WTC11 (cell line): ENCODE measurements around the gene CCDC158. TPM values are rescaled to one million over a fixed set of nuclear protein-coding genes. Genes with fewer than 3 reads are reported as not detected.
"Not testable (repeated sequence)": the region's sequence is repeated elsewhere in the genome, so short reads cannot be mapped to it uniquely, and the experiment has no call there.

ENCODE experiments used
- ATAC-seq: fragments of 200-7000 bp; cut with Tn5 transposase; 2 replicates; pipeline ENCODE4 v1.10.0; 2021; ENCODE audit warnings: mild to moderate bottlenecking, moderate library complexity
- CTCF ChIA-PET: fragments of 300-600 bp; sonication (Branson Sonifier 250); formaldehyde crosslinking; loops from one replicate; lab custom pipeline; 2021; ENCODE audit warnings: antibody characterized with exemption; lab: Charles Lee
- POLR2A ChIA-PET: fragments of 350-600 bp; sonication (Branson Sonifier 250); formaldehyde crosslinking; loops from one replicate; lab custom pipeline; 2021; ENCODE audit warnings: antibody characterized with exemption; lab: Charles Lee
- DNase-seq: peaks from one replicate; pipeline ENCODE4 v3.0.0; 2021; ENCODE audit warnings: low spot score
- H3K27ac Mint-ChIP-seq: 2 replicates; pipeline ENCODE4 v1.8.0; 2021; ENCODE audit warnings: mixed read lengths
- H3K27me3 Mint-ChIP-seq: 2 replicates; pipeline ENCODE4 v1.8.0; 2021; ENCODE audit warnings: low read depth, mild to moderate bottlenecking, moderate library complexity, mixed read lengths
- H3K36me3 Mint-ChIP-seq: 2 replicates; pipeline ENCODE4 v1.8.0; 2021; ENCODE audit warnings: mixed read lengths
- H3K4me1 Mint-ChIP-seq: 2 replicates; pipeline ENCODE4 v1.8.0; 2022; ENCODE audit warnings: mixed read lengths
- H3K4me3 Mint-ChIP-seq: 2 replicates; pipeline ENCODE4 v1.8.0; 2021; ENCODE audit warnings: mild to moderate bottlenecking, moderate library complexity, mixed read lengths
- H3K9me3 Mint-ChIP-seq: 2 replicates; pipeline ENCODE4 v1.8.0; 2021; ENCODE audit warnings: mixed read lengths
- CREM ChIP-seq: sonication (generic); formaldehyde crosslinking; IDR thresholded peaks from 2 replicates; pipeline ENCODE4 v1.8.1; 2022; ENCODE audit warnings: mild to moderate bottlenecking, missing genetic modification reagents, moderate library complexity
- FOXK1 ChIP-seq: sonication (generic); formaldehyde crosslinking; IDR thresholded peaks from 2 replicates; pipeline ENCODE4 v1.8.0; 2022; ENCODE audit warnings: mild to moderate bottlenecking, moderate library complexity, missing genetic modification reagents
- FOXP1 ChIP-seq: sonication (generic); formaldehyde crosslinking; IDR thresholded peaks from 2 replicates; pipeline ENCODE4 v1.8.0; 2022; ENCODE audit warnings: missing genetic modification reagents, mild to moderate bottlenecking, moderate library complexity, borderline replicate concordance
- GRHL2 ChIP-seq: fragments of 250-450 bp; sonication (Bioruptor Pico); IDR thresholded peaks from 2 replicates; pipeline ENCODE4 v1.8.0; 2022; ENCODE audit warnings: mild to moderate bottlenecking, moderate library complexity; ENCODE audit not compliant: insufficient replicate concordance, severe bottlenecking
- GTF2I ChIP-seq: fragments of 250-450 bp; sonication (Bioruptor Pico); conservative IDR thresholded peaks from 2 replicates; pipeline ENCODE4 v1.4.0; 2021; ENCODE audit warnings: mild to moderate bottlenecking
- MAX ChIP-seq: sonication (generic); formaldehyde crosslinking; IDR thresholded peaks from 2 replicates; pipeline ENCODE4 v1.8.0; 2022; ENCODE audit warnings: mild to moderate bottlenecking, missing genetic modification reagents
- NR2C2 ChIP-seq: sonication (generic); formaldehyde crosslinking; IDR thresholded peaks from 2 replicates; pipeline ENCODE4 v1.8.0; 2022; ENCODE audit warnings: mild to moderate bottlenecking, missing genetic modification reagents
- NR3C1 ChIP-seq: sonication (generic); formaldehyde crosslinking; conservative IDR thresholded peaks from 2 replicates; pipeline ENCODE4 v1.8.1; 2023; ENCODE audit warnings: low read depth, mild to moderate bottlenecking, missing genetic modification reagents
- RELA ChIP-seq: sonication (generic); formaldehyde crosslinking; IDR thresholded peaks from 2 replicates; pipeline ENCODE4 v1.8.1; 2022; ENCODE audit warnings: missing genetic modification reagents, mild to moderate bottlenecking, borderline replicate concordance
- RORB ChIP-seq: fragments of 250-450 bp; sonication (Bioruptor Pico); IDR thresholded peaks from 2 replicates; pipeline ENCODE4 v1.9.0; 2021; ENCODE audit warnings: mild to moderate bottlenecking
- TP53 ChIP-seq: sonication (generic); formaldehyde crosslinking; IDR thresholded peaks from 2 replicates; pipeline ENCODE4 v1.8.1; 2023; ENCODE audit warnings: mild to moderate bottlenecking, missing genetic modification reagents
- USF1 ChIP-seq: sonication (generic); formaldehyde crosslinking; IDR thresholded peaks from 2 replicates; pipeline ENCODE4 v1.8.0; 2022; ENCODE audit warnings: mild to moderate bottlenecking, missing genetic modification reagents
- ZNF121 ChIP-seq: sonication (generic); formaldehyde crosslinking; IDR thresholded peaks from 2 replicates; pipeline ENCODE4 v1.8.0; 2023; ENCODE audit warnings: missing genetic modification reagents
- ZNF138 ChIP-seq: sonication (generic); formaldehyde crosslinking; conservative IDR thresholded peaks from 2 replicates; pipeline ENCODE4 v1.8.1; 2022; ENCODE audit warnings: mild to moderate bottlenecking, moderate library complexity, missing genetic modification reagents
- ZNF232 ChIP-seq: sonication (generic); formaldehyde crosslinking; IDR thresholded peaks from 2 replicates; pipeline ENCODE4 v1.8.0; 2022; ENCODE audit warnings: mild to moderate bottlenecking, missing genetic modification reagents
- ZNF512 ChIP-seq: sonication (generic); formaldehyde crosslinking; IDR thresholded peaks from 2 replicates; pipeline ENCODE4 v1.8.1; 2022; ENCODE audit warnings: missing genetic modification reagents, borderline replicate concordance
- total RNA-seq: library from RNA; stranded (reverse); gene quantifications from 3 replicates; pipeline ENCODE4 v1.2.3, GENCODE V29; 2021
- TF ChIP-seq, protein P1 (sequence below): fragments of 250-450 bp; sonication (Bioruptor Pico); IDR thresholded peaks from 2 replicates; pipeline ENCODE4 v1.9.0; 2021; ENCODE audit warnings: mild to moderate bottlenecking
- TF ChIP-seq, protein P2 (sequence below): fragments of 200-600 bp; IDR thresholded peaks from 2 replicates; pipeline ENCODE4 v1.8.0; 2022; ENCODE audit warnings: antibody characterized with exemption
- TF ChIP-seq, protein P3 (sequence below): fragments of 250-450 bp; sonication (Bioruptor Pico); IDR thresholded peaks from 2 replicates; pipeline ENCODE4 v2.1.2; 2022; ENCODE audit warnings: mild to moderate bottlenecking, moderate library complexity

CCDC158 gene
- total RNA-seq, 1 experiment from 2014 or later, result 0.15 TPM

- no peaks in the 10 kb centered on the region for H3K27me3 Mint-ChIP-seq
- ChIA-PET CTCF (interaction anchor here (1.9 to 2.3 kb wide), 2 partner anchors 22 to 47 kb away, joined by 6 to 9 read pairs; partner anchors contain the start of gene SHROOM3), POLR2A (interaction anchor here (0.7 kb wide), 2 partner anchors 8 to 27 kb away, joined by 3 to 5 read pairs; no protein-coding TSS in a partner anchor)
- peaks cover 15% of the 10 kb centered on the region for H3K36me3 Mint-ChIP-seq
- H3K27ac Mint-ChIP-seq, result no peak overlapping the region; the same call in 1 of the 2 replicates
- ATAC-seq (no peak), DNase-seq (no peak)
- peaks cover 14% of the 10 kb centered on the region for H3K9me3 Mint-ChIP-seq
- TF ChIP-seq NR2C2 (no peak), MAX (CRISPR knock-in tag) (no peak), RELA (no peak), USF1 (no peak), FOXK1 (CRISPR knock-in tag) (no peak), ZNF512 (CRISPR knock-in tag) (no peak), CREM (CRISPR knock-in tag) (no peak), NR3C1 (CRISPR knock-in tag) (no peak)
- TF ChIP-seq, protein P1, sequence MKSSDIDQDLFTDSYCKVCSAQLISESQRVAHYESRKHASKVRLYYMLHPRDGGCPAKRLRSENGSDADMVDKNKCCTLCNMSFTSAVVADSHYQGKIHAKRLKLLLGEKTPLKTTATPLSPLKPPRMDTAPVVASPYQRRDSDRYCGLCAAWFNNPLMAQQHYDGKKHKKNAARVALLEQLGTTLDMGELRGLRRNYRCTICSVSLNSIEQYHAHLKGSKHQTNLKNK (CRISPR knock-in tag), result no peak
- TF ChIP-seq, protein P2, sequence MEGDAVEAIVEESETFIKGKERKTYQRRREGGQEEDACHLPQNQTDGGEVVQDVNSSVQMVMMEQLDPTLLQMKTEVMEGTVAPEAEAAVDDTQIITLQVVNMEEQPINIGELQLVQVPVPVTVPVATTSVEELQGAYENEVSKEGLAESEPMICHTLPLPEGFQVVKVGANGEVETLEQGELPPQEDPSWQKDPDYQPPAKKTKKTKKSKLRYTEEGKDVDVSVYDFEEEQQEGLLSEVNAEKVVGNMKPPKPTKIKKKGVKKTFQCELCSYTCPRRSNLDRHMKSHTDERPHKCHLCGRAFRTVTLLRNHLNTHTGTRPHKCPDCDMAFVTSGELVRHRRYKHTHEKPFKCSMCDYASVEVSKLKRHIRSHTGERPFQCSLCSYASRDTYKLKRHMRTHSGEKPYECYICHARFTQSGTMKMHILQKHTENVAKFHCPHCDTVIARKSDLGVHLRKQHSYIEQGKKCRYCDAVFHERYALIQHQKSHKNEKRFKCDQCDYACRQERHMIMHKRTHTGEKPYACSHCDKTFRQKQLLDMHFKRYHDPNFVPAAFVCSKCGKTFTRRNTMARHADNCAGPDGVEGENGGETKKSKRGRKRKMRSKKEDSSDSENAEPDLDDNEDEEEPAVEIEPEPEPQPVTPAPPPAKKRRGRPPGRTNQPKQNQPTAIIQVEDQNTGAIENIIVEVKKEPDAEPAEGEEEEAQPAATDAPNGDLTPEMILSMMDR, result no peak
- H3K4me1 Mint-ChIP-seq, result peaks cover 35% of the 10 kb centered on the region
- H3K4me3 Mint-ChIP-seq, result no peak overlapping the region
These were observed 36.9 kb upstream of the CCDC158 start for GRCh38 chr4:76457885-76458284.

DNA sequence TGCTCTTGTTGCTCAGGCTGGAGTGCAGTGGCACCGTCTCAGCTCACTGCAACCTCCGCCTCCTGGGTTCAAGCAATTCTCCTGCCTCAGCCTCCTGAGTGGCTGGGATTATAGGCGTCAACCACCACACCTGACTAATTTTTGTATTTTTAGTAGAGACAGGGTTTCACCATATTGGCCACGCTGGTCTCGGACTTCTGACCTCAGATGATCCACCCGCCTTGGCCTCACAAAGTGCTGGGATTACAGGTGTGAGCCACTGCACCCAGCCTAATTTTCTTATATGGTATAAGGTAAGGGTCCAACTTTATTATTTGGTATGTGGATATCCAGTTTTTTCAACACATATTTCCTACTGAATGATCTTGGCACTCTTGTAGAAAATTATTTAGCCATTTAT lies 33.1 kb upstream of the CCDC158 start:
- peaks cover 34% of the 10 kb centered on the region for H3K4me1 Mint-ChIP-seq
- H3K27ac Mint-ChIP-seq, H3K9me3 Mint-ChIP-seq, CTCF ChIA-PET, H3K36me3 Mint-ChIP-seq, H3K27me3 Mint-ChIP-seq, H3K4me3 Mint-ChIP-seq, DNase-seq, ATAC-seq: not testable (repeated sequence)
- POLR2A ChIA-PET, result interaction anchor here (0.6 kb wide), 1 partner anchor 111 kb away, joined by 4 read pairs; no protein-coding TSS in a partner anchor

DNA sequence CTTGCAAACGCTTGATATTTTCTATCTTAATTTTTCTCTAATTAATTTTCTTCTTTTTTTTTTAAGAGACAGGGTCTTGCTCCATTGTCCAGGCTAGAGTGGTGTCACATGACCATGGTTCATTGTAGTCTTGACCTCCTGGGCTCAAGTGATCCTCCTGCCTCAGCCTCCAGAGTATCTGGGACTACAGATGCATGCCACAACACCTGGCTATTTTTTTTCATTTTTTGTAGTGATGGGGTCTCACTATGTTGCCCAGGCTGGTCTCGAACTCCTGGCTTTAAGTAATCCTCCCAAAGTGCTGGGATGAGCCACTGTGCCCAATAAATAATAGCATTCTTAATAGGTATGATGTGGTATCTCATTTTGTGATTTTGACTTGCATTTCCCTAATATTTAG lies 32.3 kb upstream of the CCDC158 start:
- peak; percentile 71 for TF ChIP-seq ZNF121
- TF ChIP-seq, protein P3, sequence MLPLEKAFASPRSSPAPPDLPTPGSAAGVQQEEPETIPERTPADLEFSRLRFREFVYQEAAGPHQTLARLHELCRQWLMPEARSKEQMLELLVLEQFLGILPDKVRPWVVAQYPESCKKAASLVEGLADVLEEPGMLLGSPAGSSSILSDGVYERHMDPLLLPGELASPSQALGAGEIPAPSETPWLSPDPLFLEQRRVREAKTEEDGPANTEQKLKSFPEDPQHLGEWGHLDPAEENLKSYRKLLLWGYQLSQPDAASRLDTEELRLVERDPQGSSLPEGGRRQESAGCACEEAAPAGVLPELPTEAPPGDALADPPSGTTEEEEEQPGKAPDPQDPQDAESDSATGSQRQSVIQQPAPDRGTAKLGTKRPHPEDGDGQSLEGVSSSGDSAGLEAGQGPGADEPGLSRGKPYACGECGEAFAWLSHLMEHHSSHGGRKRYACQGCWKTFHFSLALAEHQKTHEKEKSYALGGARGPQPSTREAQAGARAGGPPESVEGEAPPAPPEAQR (CRISPR knock-in tag), result no peak
- TF ChIP-seq, all 79 proteins: peak for 1
- no peaks in the 10 kb centered on the region for H3K36me3 Mint-ChIP-seq
- POLR2A ChIA-PET, result no interaction called here

DNA sequence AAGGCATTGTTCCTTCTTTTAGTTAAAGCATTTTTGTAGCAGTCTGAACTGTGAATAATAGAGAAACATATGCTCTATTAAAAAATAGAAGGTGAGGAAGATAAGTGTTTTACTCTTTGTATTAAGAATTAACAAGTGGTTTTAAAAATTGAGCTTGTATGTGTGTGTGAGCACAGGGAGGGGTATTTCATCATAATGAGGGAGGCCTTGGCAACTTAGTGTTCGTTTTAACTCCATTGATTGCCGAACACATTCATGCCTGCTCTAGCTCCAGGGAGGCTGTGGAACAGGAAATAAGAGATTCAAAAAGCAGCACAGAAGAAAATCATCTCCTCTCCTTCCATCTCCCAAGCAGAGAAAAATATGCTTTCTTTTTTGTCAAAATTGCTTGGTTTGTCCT lies 28.9 kb upstream of the CCDC158 start:
- peaks cover 32% of the 10 kb centered on the region for H3K4me1 Mint-ChIP-seq
- CTCF ChIA-PET, result no interaction called here

More for the DNA sequence above, 32.3 kb upstream of the CCDC158 start:
- no peak for DNase-seq
- Mint-ChIP-seq H3K27ac (no peak overlapping the region), H3K4me3 (no peak overlapping the region), H3K9me3 (no peaks in the 10 kb centered on the region), H3K27me3 (no peaks in the 10 kb centered on the region; the same call in 1 of the 2 replicates), H3K4me1 (peaks cover 33% of the 10 kb centered on the region)
- no peak for ATAC-seq
- CTCF ChIA-PET, result no interaction called here

More for the DNA sequence above, 28.9 kb upstream of the CCDC158 start:
- Mint-ChIP-seq H3K9me3 (no peaks in the 10 kb centered on the region), H3K4me3 (no peak overlapping the region), H3K27me3 (no peaks in the 10 kb centered on the region; the same call in 1 of the 2 replicates), H3K36me3 (no peaks in the 10 kb centered on the region), H3K27ac (peak overlapping the region; percentile 37; the same call in 1 of the 2 replicates)
- POLR2A ChIA-PET, result interaction anchor here (0.6 kb wide), 1 partner anchor 8 kb away, joined by 3 read pairs; no protein-coding TSS in a partner anchor
- DNase-seq (no peak), ATAC-seq (peak; percentile 69)
- no peak for TF ChIP-seq ZNF232 (CRISPR knock-in tag)
- no peak for TF ChIP-seq RORB (CRISPR knock-in tag)
- TF ChIP-seq MAX (CRISPR knock-in tag), result no peak
- no peak for TF ChIP-seq GTF2I (CRISPR knock-in tag)
- TF ChIP-seq GRHL2 (CRISPR knock-in tag), result no peak
- TF ChIP-seq FOXP1 (CRISPR knock-in tag), result no peak
- TF ChIP-seq TP53 (CRISPR knock-in tag), result no peak
- no peak for TF ChIP-seq ZNF138 (CRISPR knock-in tag)
